T-cell (primary cell): ENCODE data around the gene DHRSX. TPM values are rescaled to one million over a fixed set of nuclear protein-coding genes. Genes with fewer than 3 reads are reported as not detected.

ENCODE experiments used
- ATAC-seq, 4 experiments: fragments of 200-7000 bp in 3 of 4; fragments of 150-1000 bp in 1 of 4; cut with Tn5 transposase; replicated peaks in 1 of 4; 1 replicate in 3 of 4; 2 replicates in 1 of 4; pipeline ENCODE4 v1.10.0; 2021; ENCODE audit warnings: moderate library complexity in 3 of 4, mild to moderate bottlenecking in 2 of 4, moderate number of reproducible peaks in 1 of 4
- CTCF ChIA-PET, 2 donors: fragments of 300-600 bp; sonication (Branson Sonifier 250); formaldehyde crosslinking; loops; one replicate each; lab custom pipeline; 2022; ENCODE audit warnings: antibody characterized with exemption in 2 of 2; lab: Charles Lee
- POLR2A ChIA-PET, 2 donors: fragments of 300-600 bp; sonication (Branson Sonifier 250); formaldehyde crosslinking; loops; one replicate each; lab custom pipeline; 2022; ENCODE audit warnings: antibody characterized with exemption in 2 of 2; lab: Charles Lee
- DNase-seq, 35 experiments: peaks; one replicate each; pipeline versions ENCODE4 v3.0.0 to v3.0.0-alpha.2; 2013 to 2023
- H3K27ac ChIP-seq: one replicate; pipeline ENCODE4 v1.5.1; 2013; ENCODE audit warnings: low read length
- H3K27me3 ChIP-seq, 2 experiments: replicated peaks in 1 of 2; 1 replicate in 1 of 2; 2 replicates in 1 of 2; pipeline versions ENCODE4 v1.6.1 to v1.7.0; 2013; ENCODE audit warnings: low read length in 1 of 2, mixed read lengths in 1 of 2; ENCODE audit not compliant: control insufficient read depth in 2 of 2, insufficient read depth in 2 of 2; ENCODE audit errors: extremely low read depth in 1 of 2
- H3K36me3 ChIP-seq, 2 donors: 1 replicate in 1 of 2; 2 replicates in 1 of 2; pipeline versions ENCODE4 v1.6.1 to v1.7.0; 2013; ENCODE audit warnings: low read length in 1 of 2; ENCODE audit not compliant: control insufficient read depth in 2 of 2, insufficient read depth in 1 of 2; ENCODE audit errors: extremely low read depth in 1 of 2
- H3K4me1 ChIP-seq, 2 experiments: 1 replicate in 1 of 2; 2 replicates in 1 of 2; pipeline versions ENCODE4 v1.6.1 to v1.7.0; 2013; ENCODE audit warnings: low read length in 2 of 2, mixed read lengths in 1 of 2; ENCODE audit not compliant: insufficient read depth in 2 of 2, control insufficient read depth in 1 of 2; ENCODE audit errors: extremely low read depth in 1 of 2
- H3K4me3 ChIP-seq, 2 donors: 1 replicate in 1 of 2; 2 replicates in 1 of 2; pipeline versions ENCODE4 v1.5.1 to v1.7.0; 2013; ENCODE audit warnings: mild to moderate bottlenecking in 2 of 2, low read length in 1 of 2, moderate library complexity in 1 of 2; ENCODE audit not compliant: control insufficient read depth in 1 of 2; ENCODE audit errors: extremely low read depth in 1 of 2
- H3K9me3 ChIP-seq: 2 replicates; pipeline ENCODE4 v1.7.0; 2013
- H3K27ac Mint-ChIP-seq, 2 donors: one replicate each; pipeline ENCODE4 v1.8.0; 2020 to 2021; ENCODE audit warnings: mild to moderate bottlenecking in 2 of 2, mixed read lengths in 2 of 2
- H3K27me3 Mint-ChIP-seq, 2 donors: one replicate each; pipeline ENCODE4 v1.8.0; 2021 to 2022; ENCODE audit warnings: mixed read lengths in 2 of 2
- H3K36me3 Mint-ChIP-seq: one replicate; pipeline ENCODE4 v1.8.0; 2021; ENCODE audit warnings: mixed read lengths
- H3K4me1 Mint-ChIP-seq, 3 donors: one replicate each; pipeline ENCODE4 v1.8.0; 2020 to 2022; ENCODE audit warnings: mixed read lengths in 3 of 3, mild to moderate bottlenecking in 1 of 3
- H3K4me3 Mint-ChIP-seq, 3 donors: one replicate each; pipeline ENCODE4 v1.8.0; 2020 to 2022; ENCODE audit warnings: mild to moderate bottlenecking in 3 of 3, mixed read lengths in 3 of 3, moderate library complexity in 3 of 3
- H3K9me3 Mint-ChIP-seq, 3 donors: one replicate each; pipeline ENCODE4 v1.8.0; 2020 to 2022; ENCODE audit warnings: mixed read lengths in 3 of 3
- WGBS: methylation state at CpG from one replicate; pipeline ENCODE4 v1.1.5; 2013; ENCODE audit warnings: missing lambda C conversion rate; ENCODE audit not compliant: insufficient coverage; 5-methylcytosine and 5-hydroxymethylcytosine counted together
- total RNA-seq, 35 experiments: library from RNA in 6 of 35; stranded (reverse) in 6 of 35; fragments of 120-200 nt in 1 of 35; gene quantifications; one replicate each; pipeline versions ENCODE4 v1.2.1 to v1.2.4 and lab custom pipeline; 2013 to 2026

DHRSX gene
- total RNA-seq, 5 donors from 2014 or later (not counting 1 experiment from before 2014, with no cell fraction given) = 13.2 to 20.0 (median 15.9) TPM

DNA sequence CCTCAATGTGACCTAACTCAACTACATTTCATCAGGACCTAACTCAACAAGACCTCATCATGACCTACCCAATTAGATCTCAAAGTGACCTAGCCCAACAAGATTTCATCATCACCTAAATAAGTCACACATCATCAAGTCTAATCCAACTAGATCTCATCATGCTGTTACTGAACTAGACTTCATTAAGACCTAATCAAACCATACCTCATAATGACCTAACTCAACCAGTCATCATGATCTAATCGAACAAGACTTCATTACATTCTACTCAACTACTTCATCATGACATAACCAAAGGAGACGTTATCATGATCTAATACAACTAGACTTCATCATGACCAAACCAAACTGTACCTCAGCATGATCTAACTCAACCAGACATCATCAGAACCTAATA lies 82.8 kb downstream of the DHRSX start:
- Mint-ChIP-seq H3K27ac (no peak overlapping the region), H3K4me3 (no peak overlapping the region), H3K4me1 (no peaks in the 10 kb centered on the region), H3K36me3 (peaks cover 20% of the 10 kb centered on the region), H3K9me3 (peaks cover 0 to 3% (median 0%) of the 10 kb centered on the region in 3 donors), H3K27me3 (no peaks in the 10 kb centered on the region)
- POLR2A ChIA-PET = no interaction called here
- Histone ChIP-seq H3K4me3 (no peak overlapping the region), H3K27me3 (no peaks in the 10 kb centered on the region), H3K27ac (no peak overlapping the region), H3K4me1 (no peaks in the 10 kb centered on the region), H3K36me3 (peaks cover 2 to 4% of the 10 kb centered on the region in 2 donors), H3K9me3 (peaks cover 2% of the 10 kb centered on the region)
- ATAC-seq (no peak), DNase-seq (no peak)
- WGBS = 83% methylated on average over 2 of the region's 2 CpGs
- CTCF ChIA-PET = no interaction called here

DNA sequence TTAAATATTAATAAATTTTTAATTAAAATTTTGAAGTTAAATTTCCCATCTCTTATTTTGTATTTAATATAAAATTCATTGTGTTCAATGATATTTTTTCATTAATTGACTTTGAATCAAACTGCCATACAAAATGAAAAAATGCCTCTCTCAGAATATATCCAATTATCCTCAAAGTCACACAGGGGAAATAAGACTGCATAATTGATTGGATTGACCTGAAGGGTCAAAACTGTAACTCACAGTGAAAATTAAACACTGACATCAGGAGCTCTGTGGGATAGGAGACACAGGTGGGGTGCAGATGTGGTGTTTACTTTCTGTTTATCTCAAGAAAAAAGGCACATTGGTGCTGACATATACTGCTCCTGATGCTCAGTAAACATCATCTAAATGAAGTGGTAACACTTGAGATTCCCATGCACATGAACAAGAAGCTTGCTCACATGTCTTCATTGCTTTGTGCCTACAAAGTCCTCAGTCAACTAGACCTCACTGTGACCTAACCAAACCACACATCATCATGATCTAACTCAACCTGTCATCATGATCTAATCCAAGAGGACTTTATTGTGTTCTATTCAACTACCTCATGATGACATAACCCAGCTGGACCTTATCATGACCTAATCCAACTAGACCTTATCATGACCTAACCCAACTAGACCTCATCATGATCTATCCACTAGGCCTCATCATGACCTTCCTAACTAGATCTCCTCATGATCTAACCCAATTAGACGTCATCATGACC lies 83.7 kb downstream of the DHRSX start:
- whole genome bisulfite sequencing = 100% methylated on average over 1 of the region's 1 CpG
- Mint-ChIP-seq H3K4me3 (no peak overlapping the region), H3K27ac (no peak overlapping the region), H3K36me3 (peaks cover 15% of the 10 kb centered on the region), H3K27me3 (no peaks in the 10 kb centered on the region), H3K4me1 (no peaks in the 10 kb centered on the region), H3K9me3 (peaks cover 0 to 3% (median 0%) of the 10 kb centered on the region in 3 donors)
- Histone ChIP-seq H3K36me3 (peaks cover 0 to 5% of the 10 kb centered on the region in 2 donors), H3K27ac (no peak overlapping the region), H3K27me3 (no peaks in the 10 kb centered on the region), H3K4me3 (no peak overlapping the region), H3K9me3 (peaks cover 2% of the 10 kb centered on the region), H3K4me1 (no peaks in the 10 kb centered on the region)
- DNase-seq = no peak
- ChIA-PET POLR2A (no interaction called here), CTCF (no interaction called here)
- ATAC-seq = no peak

DNA sequence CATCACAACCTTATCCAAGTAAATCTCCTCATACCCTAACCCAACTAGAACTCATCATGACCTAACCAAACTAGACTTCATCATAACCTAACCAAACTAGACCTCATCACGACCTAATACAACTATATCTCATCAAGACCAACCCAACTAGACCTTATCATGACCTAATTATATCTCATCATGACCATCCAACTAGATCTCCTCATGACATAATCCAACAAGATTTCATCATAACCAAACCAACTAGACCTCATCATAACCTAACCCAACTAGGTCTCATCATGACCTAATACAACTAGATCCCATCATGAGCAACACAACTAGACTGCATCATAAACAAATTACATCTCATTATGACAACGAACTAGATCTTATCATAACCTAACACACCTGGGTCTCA lies 86.4 kb downstream of the DHRSX start:
- Mint-ChIP-seq H3K4me1 (no peaks in the 10 kb centered on the region), H3K36me3 (peaks cover 14% of the 10 kb centered on the region), H3K4me3 (no peak overlapping the region), H3K9me3 (no peaks in the 10 kb centered on the region), H3K27me3 (no peaks in the 10 kb centered on the region), H3K27ac (no peak overlapping the region)
- no peaks in the 10 kb centered on the region for H3K27me3 ChIP-seq
- H3K9me3 ChIP-seq = peaks cover 2% of the 10 kb centered on the region
- DNase-seq (no peak), ATAC-seq (no peak)
- H3K36me3 ChIP-seq = peaks cover 5 to 7% of the 10 kb centered on the region in 2 donors
- ChIA-PET CTCF (no interaction called here), POLR2A (no interaction called here)
- 53% methylated on average over 2 of the region's 2 CpGs for WGBS
- H3K4me1 ChIP-seq = no peaks in the 10 kb centered on the region
- no peak overlapping the region for H3K27ac ChIP-seq
- H3K4me3 ChIP-seq = no peak overlapping the region

DNA sequence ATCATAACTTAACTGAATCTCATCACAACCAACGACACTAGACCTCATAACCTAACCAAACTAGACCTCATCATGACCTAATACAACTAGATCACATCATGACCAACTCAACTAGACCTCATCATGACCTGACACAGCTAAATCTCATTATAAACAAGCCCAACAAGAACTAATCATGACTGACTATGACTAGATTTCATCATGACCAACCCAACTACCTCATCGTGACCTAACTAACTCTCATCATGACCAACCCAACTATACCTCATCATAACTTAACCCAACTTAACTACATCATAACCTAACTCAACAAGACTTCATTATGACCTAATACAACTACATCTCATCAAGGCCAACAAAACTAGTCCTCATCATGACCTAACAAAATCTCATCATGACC lies 86.8 kb downstream of the DHRSX start:
- DNase-seq = no peak
- no peaks in the 10 kb centered on the region for H3K4me1 ChIP-seq
- no peaks in the 10 kb centered on the region for H3K27me3 ChIP-seq
- Mint-ChIP-seq H3K4me3 (no peak overlapping the region), H3K27ac (no peak overlapping the region), H3K36me3 (peaks cover 18% of the 10 kb centered on the region), H3K9me3 (no peaks in the 10 kb centered on the region), H3K4me1 (no peaks in the 10 kb centered on the region), H3K27me3 (no peaks in the 10 kb centered on the region)
- POLR2A ChIA-PET = no interaction called here
- no peak overlapping the region for H3K4me3 ChIP-seq
- peaks cover 5 to 7% of the 10 kb centered on the region in 2 donors for H3K36me3 ChIP-seq
- H3K27ac ChIP-seq = no peak overlapping the region
- 91% methylated on average over 2 of the region's 2 CpGs for WGBS
- no peak for ATAC-seq
- CTCF ChIA-PET = no interaction called here
- peaks cover 2% of the 10 kb centered on the region for H3K9me3 ChIP-seq

DNA sequence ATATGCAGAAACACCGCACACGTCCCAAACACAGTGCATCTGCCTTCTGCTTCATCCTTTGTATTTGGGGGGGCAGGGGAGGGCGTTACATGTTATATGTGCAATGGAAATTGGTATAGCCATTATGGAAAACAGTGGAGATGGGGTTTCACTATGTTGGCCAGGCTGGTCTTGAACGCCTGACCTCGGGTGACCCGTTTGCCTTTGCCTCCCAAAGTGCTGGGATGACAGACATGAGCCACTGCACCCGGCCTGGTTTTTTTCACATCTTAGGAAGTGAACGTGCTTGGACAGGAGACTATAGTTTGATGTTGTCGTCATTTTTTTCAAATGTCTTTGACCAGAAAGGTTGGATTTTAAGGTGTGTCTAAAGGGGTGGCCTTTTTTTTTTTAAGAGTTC lies 88.6 kb downstream of the DHRSX start:
- WGBS = 93% methylated on average over 6 of the region's 9 CpGs
- ATAC-seq = no peak
- Mint-ChIP-seq H3K9me3 (peaks cover 0 to 7% (median 4%) of the 10 kb centered on the region in 3 donors), H3K4me1 (no peaks in the 10 kb centered on the region), H3K27me3 (no peaks in the 10 kb centered on the region), H3K4me3 (no peak overlapping the region), H3K27ac (no peak overlapping the region), H3K36me3 (peaks cover 36% of the 10 kb centered on the region)
- ChIA-PET POLR2A (no interaction called here), CTCF (no interaction called here)
- Histone ChIP-seq H3K9me3 (peaks cover 2% of the 10 kb centered on the region), H3K4me1 (no peaks in the 10 kb centered on the region), H3K27ac (no peak overlapping the region), H3K36me3 (peaks cover 5 to 16% of the 10 kb centered on the region in 2 donors), H3K4me3 (no peak overlapping the region), H3K27me3 (no peaks in the 10 kb centered on the region)
- DNase-seq = no peak

DNA sequence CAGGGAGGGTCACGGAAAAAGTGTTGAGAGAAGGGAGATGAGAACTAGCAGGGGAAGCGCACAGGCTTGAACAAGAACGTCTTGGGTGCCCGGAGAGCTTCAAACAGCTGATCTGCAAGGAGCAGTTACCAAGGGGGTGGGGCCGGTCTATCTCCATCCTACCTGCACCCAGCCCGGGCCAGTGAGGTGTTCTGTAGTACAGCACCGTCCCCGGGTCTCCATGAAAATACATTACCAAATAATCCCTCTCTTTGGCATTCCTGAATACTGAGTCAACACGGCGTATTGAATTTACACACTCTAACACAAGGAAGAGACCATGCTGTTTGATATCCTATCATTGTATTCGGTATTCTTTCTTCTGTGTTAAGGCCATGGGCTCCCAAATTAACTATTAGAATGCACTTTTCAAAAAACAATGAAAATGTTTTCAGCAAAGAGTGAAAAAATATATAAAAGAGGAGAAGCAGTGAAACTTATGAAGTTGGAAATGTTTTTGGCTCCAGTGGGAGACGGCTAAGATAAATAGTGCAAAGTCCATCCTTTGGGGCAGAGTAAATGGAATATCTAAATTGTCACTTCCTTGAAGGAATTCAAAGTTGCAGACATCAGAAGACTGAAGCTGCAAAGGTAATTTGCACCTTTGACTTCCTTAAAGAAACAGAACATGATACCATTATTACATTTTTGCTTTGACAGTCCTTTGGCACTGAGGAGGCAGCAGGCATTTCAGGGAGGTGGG lies 90.3 kb downstream of the DHRSX start:
- CTCF ChIA-PET = no interaction called here
- WGBS = 98% methylated on average over 6 of the region's 12 CpGs
- Mint-ChIP-seq H3K4me3 (no peak overlapping the region), H3K27ac (no peak overlapping the region), H3K9me3 (peaks cover 0 to 11% (median 9%) of the 10 kb centered on the region in 3 donors), H3K4me1 (no peaks in the 10 kb centered on the region), H3K27me3 (no peaks in the 10 kb centered on the region), H3K36me3 (peaks cover 48% of the 10 kb centered on the region)
- Histone ChIP-seq H3K4me3 (no peak overlapping the region), H3K27ac (no peak overlapping the region), H3K27me3 (no peaks in the 10 kb centered on the region), H3K9me3 (peaks cover 4% of the 10 kb centered on the region), H3K36me3 (peaks cover 5 to 20% of the 10 kb centered on the region in 2 donors), H3K4me1 (no peaks in the 10 kb centered on the region)
- no peak for ATAC-seq
- DNase-seq = no peak
- POLR2A ChIA-PET = no interaction called here
